Right lobe of liver (tissue), 6 donors: Measurements from ENCODE around the gene PPP1R14C. TPM values are rescaled to one million over a fixed set of nuclear protein-coding genes. Genes with fewer than 3 reads are reported as not detected.

Experiments
- ATAC-seq, 4 donors: fragments of 200-7000 bp; cut with Tn5 transposase; one replicate each; pipeline ENCODE4 v1.9.1; 2020; ENCODE audit warnings: mild to moderate bottlenecking in 4 of 4, moderate library complexity in 4 of 4
- DNase-seq, 3 donors: peaks; one replicate each; pipeline ENCODE4 v3.0.0-alpha.2; 2020
- H3K27ac ChIP-seq, 3 donors: fragments of 200-600 bp; one replicate each; pipeline ENCODE4 v1.8.0; 2022
- H3K27me3 ChIP-seq, 2 donors: fragments of 200-600 bp; one replicate each; pipeline ENCODE4 v1.8.0; 2022
- H3K36me3 ChIP-seq, 4 donors: fragments of 200-600 bp; sonication (generic) in 1 of 4; one replicate each; pipeline versions ENCODE4 v1.5.1 to v1.8.0; 2017 to 2022; ENCODE audit warnings: control low read depth in 1 of 4
- H3K4me1 ChIP-seq, 4 donors: fragments of 200-600 bp; sonication (generic) in 1 of 4; one replicate each; pipeline versions ENCODE4 v1.5.1 to v1.8.0; 2017 to 2022; ENCODE audit warnings: control low read depth in 1 of 4
- H3K4me3 ChIP-seq, 3 donors: fragments of 200-600 bp; one replicate each; pipeline ENCODE4 v1.8.0; 2022
- H3K9me3 ChIP-seq, 4 donors: fragments of 200-600 bp; sonication (generic) in 1 of 4; one replicate each; pipeline versions ENCODE4 v1.5.1 to v1.8.0; 2017 to 2022; ENCODE audit warnings: control low read depth in 1 of 4
- CTCF ChIP-seq, 4 donors: fragments of 200-600 bp in 3 of 4; fragments of 450-650 bp in 1 of 4; IDR thresholded peaks; one replicate each; pipeline versions ENCODE4 v1.5.1 to v1.8.0; 2016 to 2022; ENCODE audit warnings: antibody characterized with exemption in 4 of 4, mild to moderate bottlenecking in 2 of 4
- POLR2A ChIP-seq: fragments of 450-650 bp; IDR thresholded peaks from one replicate; pipeline ENCODE4 v1.6.1; 2017; ENCODE audit warnings: antibody characterized with exemption, mild to moderate bottlenecking
- WGBS: methylation state at CpG from one replicate; pipeline ENCODE4 v1.1.6; 2018; ENCODE audit warnings: low coverage, low lambda C conversion rate; ENCODE audit not compliant: insufficient coverage; ENCODE audit errors: missing lambda C conversion rate; 5-methylcytosine and 5-hydroxymethylcytosine counted together
- intact Hi-C, 2 donors: fragments of 100-400 bp; cut with DNase I; formaldehyde crosslinking; loops; one replicate each; pipeline versions ENCODE4 v1.11.2 to v1.14.1; 2022
- total RNA-seq, 6 experiments: library from RNA; depleted of rRNA in 2 of 6; stranded (reverse); fragments of >200 nt in 2 of 6; fragmentation: NEBNext Ultra II Directional in 3 of 6; extraction: Animal tissue kit (Norgen Biotek cat#: 25700) in 3 of 6; gene quantifications; one replicate each; pipeline versions ENCODE4 v1.1.0 to v1.2.4, GENCODE V29; 2016 to 2023
- donor health status: DM: no; HTN: yes; CAD: no.
- donor health status: DM: no; HTN: no; CAD: no.
- donor health status: DM: no; HTN: no; CAD: no.
- donor health status: DM: no; HTN: yes; CAD: no.
- donor health status: DM: no; HTN: yes; CAD: no.

PPP1R14C gene
- total RNA-seq, 6 experiments from 2014 or later, result not detected

GRCh38 chr6:150176152-150176551, 33.3 kb downstream of the PPP1R14C start:
- no peak for ATAC-seq
- Histone ChIP-seq H3K9me3 (no peaks in the 10 kb centered on the region), H3K27ac (no peak overlapping the region), H3K4me1 (no peaks in the 10 kb centered on the region), H3K4me3 (no peak overlapping the region), H3K27me3 (no peaks in the 10 kb centered on the region), H3K36me3 (no peaks in the 10 kb centered on the region)
- DNase-seq, result no peak
- WGBS, result 60% methylated on average over 3 of the region's 8 CpGs
- TF ChIP-seq POLR2A, result no peak
- no peak for TF ChIP-seq CTCF (IDR thresholded peaks at IDR 0.05)
- intact Hi-C loops, result no loop called here

- Histone ChIP-seq H3K4me3 (no peak overlapping the region), H3K4me1 (no peaks in the 10 kb centered on the region), H3K27me3 (no peaks in the 10 kb centered on the region), H3K36me3 (no peaks in the 10 kb centered on the region), H3K9me3 (no peaks in the 10 kb centered on the region), H3K27ac (no peak overlapping the region)
- ATAC-seq (no peak), DNase-seq (no peak)
- WGBS, result 65% methylated on average over 2 of the region's 8 CpGs
- intact Hi-C loops, result no loop called here
- TF ChIP-seq CTCF (IDR thresholded peaks at IDR 0.05) (no peak), POLR2A (no peak)
Measured at GRCh38 chr6:150176659-150177058, 33.8 kb downstream of the PPP1R14C start.

- intact Hi-C loops, result no loop called here
- DNase-seq, result no peak
- Histone ChIP-seq H3K4me3 (no peak overlapping the region), H3K36me3 (no peaks in the 10 kb centered on the region), H3K27me3 (no peaks in the 10 kb centered on the region), H3K9me3 (no peaks in the 10 kb centered on the region), H3K4me1 (no peaks in the 10 kb centered on the region), H3K27ac (no peak overlapping the region)
- no peak for ATAC-seq
- WGBS, result 75% methylated on average over 4 of the region's 11 CpGs
- TF ChIP-seq CTCF (IDR thresholded peaks at IDR 0.05) (no peak), POLR2A (no peak)
Measured at GRCh38 chr6:150177259-150177951, 34.6 kb downstream of the PPP1R14C start.

- Histone ChIP-seq H3K9me3 (no peaks in the 10 kb centered on the region), H3K27ac (no peak overlapping the region), H3K36me3 (no peaks in the 10 kb centered on the region), H3K27me3 (no peaks in the 10 kb centered on the region), H3K4me1 (no peaks in the 10 kb centered on the region), H3K4me3 (no peak overlapping the region)
- TF ChIP-seq CTCF (IDR thresholded peaks at IDR 0.05), result no peak
- DNase-seq (no peak), ATAC-seq (no peak)
- intact Hi-C loops, result no loop called here
- WGBS, result no CpG with 5 or more reads among the region's 12 CpGs
Measured at GRCh38 chr6:150177952-150178520, 35.2 kb downstream of the PPP1R14C start.
